Activated CD4-positive, alpha-beta T cell treated with anti-CD3 and anti-CD28 coated beads, Interleukin-2, Interleukin-4, amounts not matched to agents 100 ng/mL and 50 ng/mL, durations not matched to agents 16 hours and 8 hours (primary cell): ENCODE data around the gene SPDYE11.
"Not testable (repeated sequence)": the region's sequence is repeated elsewhere in the genome, so short reads cannot be mapped to it uniquely, and the experiment has no call there.

Source experiments
- DNase-seq: peaks from one replicate; pipeline ENCODE4 v3.0.0-alpha.2; 2020; ENCODE audit warnings: low spot score

The SPDYE11 gene, protein sequence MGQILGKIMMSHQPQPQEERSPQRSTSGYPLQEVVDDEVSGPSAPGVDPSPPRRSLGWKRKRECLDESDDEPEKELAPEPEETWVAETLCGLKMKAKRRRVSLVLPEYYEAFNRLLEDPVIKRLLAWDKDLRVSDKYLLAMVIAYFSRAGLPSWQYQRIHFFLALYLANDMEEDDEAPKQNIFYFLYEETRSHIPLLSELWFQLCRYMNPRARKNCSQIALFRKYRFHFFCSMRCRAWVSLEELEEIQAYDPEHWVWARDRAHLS

GRCh38 chr7:73057811-73058210 is at the start of gene SPDYE11:
SPDYE11 (minus strand) TSS chr7:73057911; CDS start chr7:73056111, 1,800 bp downstream.
- DNase-seq: not testable (repeated sequence)

DNA sequence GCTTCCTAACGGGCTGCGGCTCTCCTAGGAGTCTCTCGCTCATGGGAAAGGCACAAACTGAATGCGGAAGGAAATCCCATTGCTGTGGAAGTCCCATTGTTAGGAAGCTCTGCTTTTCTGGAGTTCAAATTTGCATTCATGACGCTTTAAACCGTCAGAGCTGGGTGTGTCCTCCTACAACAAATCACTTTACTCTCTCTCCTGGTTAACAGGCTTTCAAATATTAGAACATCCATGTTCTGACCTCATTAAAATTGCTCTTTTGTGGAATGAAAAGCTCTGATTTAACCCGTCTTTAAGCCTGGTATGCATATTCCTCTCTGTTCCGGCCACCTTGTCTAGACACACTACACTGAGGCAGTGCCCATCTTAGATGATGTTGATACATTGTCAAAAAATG is 28.2 kb upstream of the SPDYE11 start, which contains the start of gene SPDYE9:
Gene SPDYE9, minus strand, starts transcription at position 101 of the 400 bp plus-strand sequence. CDS start 1,800 bp downstream, outside the sequence.
- DNase-seq: not testable (repeated sequence)

- not testable (repeated sequence) for DNase-seq
Observed at GRCh38 chr7:73029666-73030065, 28.0 kb downstream of the SPDYE11 start, which contains the start of gene SPDYE8. SPDYE8 (minus strand) TSS chr7:73029766; CDS start chr7:73027966, 1,800 bp downstream.

DNA sequence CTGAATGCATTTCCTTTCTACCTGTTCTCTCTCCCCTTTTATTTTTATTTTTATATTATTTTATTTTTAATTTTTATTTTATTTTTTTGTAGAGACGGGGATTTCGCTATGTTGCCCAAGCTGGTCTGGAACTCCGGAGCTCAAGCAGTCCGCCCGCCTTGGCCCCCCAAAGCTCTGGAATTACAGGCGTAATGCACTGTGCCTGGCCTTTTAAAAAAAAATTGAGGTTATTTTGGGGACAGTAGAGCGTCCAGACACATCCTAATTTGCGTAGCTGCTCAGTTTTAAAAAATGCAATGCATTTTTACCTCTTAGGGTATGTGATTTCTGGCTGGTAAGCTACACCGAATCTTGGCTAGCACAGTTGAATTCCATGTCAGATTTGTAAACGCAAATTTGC is 51.2 kb downstream of the SPDYE11 start:
- DNase-seq: not testable (repeated sequence)

- peak; percentile 97 for DNase-seq
Observed at GRCh38 chr7:73005693-73006447, 51.8 kb downstream of the SPDYE11 start.

DNA sequence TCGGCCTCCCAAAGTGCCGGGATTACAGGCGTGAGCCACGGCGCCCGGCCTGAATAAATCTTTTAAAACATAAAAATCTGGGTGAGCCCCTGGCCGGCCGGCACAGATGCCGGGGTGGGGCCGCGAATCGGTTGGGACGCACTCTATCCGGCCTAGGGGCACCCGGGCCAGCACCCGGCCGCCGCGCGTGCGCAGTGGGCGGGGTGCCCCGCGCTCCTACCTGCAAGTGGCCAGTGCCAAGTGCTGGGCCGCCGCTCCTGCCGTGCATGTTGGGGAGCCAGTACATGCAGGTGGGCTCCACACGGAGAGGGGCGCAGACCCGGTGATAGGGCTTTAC is 52.4 kb downstream of the SPDYE11 start:
- peak; percentile 75 for DNase-seq

GRCh38 chr7:72997887-72998468 is 59.7 kb downstream of the SPDYE11 start:
- not testable (repeated sequence) for DNase-seq
